Islet of Langerhans (tissue), 1 donor: ENCODE data around the gene PNKD.

Source experiments
- FAIRE-seq: peaks from one replicate; lab custom pipeline; 2011; peaks lifted over from hg19 to GRCh38; lab: Jason Lieb, UNC

Gene PNKD

DNA sequence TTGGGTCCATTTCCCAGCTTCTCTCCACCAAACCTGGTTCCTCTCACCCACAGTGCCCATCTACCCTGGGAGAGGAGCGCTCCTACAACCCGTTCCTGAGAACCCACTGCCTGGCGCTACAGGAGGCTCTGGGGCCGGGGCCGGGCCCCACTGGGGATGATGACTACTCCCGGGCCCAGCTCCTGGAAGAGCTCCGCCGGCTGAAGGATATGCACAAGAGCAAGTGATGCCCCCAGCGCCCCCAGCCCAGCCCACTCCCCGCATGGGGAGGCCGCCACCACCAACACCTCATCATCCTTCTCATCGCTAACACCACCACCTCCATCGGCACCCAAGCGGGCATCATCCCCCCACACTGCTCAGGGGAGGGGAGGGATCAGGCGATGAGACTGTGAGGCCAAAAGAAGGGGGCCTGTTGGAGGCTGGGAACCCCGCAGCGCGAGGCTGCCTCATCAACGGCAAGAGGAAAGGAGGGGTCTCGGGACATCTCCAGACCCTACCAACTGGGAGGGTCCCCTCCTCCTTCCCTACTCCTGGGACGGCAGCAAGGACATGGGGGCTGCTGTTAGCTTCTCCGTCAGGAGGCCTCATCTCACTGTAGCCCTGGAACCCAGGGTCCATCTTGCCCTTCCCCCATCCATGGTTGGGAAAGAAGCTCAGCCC, 74.6 kb downstream of the PNKD start:
- FAIRE-seq = no peak

DNA sequence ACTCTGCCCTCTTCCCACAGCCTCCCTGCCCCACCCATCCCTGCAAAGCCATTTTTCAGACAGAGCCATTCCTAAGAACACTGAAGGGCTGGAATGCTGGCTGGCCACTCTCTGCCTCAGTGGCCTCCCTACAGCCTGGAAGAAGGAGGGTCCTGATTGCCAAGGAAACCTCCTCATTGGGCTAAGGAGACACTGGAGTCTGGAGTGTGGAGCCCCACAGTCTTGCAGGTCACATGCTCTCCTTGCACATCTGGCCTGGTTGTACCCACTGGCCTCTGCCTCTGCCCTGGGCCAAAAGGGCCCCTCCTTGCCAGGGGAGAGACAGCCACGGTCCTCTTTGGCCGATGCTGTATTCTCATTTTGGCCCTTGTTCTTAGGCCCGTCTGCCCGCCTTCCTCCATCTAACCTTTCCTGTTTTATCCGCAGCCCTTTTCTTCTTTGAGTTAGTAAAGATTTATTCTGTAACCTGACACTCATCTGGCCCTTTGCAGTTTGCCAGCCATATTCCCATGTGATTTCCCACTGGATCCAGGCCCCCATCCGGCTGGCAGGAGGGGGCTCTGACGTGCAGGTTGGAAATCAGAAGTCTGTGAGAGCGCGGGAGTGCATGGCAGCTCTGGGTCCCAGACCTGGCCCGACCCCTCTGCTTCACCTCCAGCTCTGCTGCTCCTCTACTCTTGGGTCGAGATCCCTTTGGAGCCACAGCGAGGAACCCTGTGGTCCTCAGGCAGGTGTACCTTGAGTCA, 75.3 kb downstream of the PNKD start:
- no peak for FAIRE-seq

DNA sequence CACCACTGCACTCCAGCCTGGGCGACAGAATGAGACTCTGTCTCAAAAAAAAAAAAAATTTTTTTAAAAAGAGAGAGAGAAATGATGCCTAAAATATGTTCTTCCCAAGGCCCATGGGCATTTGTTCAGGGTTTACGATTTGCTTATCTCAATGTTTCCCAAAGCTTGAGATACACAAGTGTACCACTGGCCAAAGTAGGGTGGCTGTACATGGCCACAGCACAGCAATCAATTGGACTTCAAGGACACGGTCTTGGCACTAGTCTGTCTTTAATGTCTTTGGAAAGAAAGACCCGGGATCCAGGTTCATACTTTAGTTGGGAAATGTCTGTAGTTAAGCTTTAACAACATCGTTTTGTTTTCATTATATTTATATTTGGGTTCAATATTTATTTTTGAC, 76.9 kb downstream of the PNKD start:
- FAIRE-seq = no peak

DNA sequence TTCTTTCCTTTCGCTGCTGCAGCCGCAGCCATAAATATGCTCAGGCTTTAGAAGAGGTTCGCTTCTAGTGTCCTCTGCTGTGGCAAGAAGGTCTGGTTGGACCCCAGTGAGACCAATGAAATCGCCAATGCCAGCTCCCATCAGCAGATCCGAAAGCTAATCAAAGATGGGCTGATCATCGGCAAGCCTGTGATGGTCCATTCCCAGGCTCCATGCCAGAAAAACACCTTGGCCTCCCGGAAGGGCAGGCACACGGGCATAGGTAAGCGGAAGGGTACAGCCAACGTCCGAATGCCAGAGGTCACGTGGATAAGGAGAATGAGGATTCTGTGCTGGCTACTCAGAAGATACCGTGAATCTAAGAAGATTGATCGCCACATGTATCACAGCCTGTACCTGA, 83.7 kb downstream of the PNKD start:
- FAIRE-seq = no peak

DNA sequence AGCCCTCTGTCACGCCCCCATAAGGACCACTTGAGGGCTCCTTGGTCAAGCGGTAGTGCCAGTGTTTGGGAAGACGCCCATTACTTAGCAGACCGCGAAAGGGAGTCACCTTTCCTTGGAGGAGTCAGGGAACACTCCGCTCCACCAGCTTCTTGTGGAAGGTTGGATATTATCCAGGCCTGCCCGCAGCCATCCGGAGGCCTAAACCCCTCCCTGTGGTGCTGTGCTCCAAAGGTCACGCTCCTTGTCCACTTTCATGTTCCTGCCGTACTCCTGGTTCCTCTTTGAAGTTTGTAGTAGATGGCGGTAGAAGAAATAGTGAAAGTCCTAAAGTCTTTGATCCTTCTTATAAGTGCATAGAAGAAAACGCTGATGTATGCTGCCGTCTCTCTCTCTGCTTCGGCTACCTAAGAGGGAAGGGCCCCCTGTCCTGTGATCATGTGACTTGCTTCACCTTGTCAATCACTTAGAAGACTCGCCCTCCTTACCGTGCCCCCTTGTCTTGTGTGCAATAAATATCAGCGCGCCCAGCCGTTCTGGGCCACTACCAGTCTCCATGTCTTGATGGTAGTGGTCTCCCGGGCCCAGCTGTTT, 84.6 kb downstream of the PNKD start:
- FAIRE-seq = no peak

DNA sequence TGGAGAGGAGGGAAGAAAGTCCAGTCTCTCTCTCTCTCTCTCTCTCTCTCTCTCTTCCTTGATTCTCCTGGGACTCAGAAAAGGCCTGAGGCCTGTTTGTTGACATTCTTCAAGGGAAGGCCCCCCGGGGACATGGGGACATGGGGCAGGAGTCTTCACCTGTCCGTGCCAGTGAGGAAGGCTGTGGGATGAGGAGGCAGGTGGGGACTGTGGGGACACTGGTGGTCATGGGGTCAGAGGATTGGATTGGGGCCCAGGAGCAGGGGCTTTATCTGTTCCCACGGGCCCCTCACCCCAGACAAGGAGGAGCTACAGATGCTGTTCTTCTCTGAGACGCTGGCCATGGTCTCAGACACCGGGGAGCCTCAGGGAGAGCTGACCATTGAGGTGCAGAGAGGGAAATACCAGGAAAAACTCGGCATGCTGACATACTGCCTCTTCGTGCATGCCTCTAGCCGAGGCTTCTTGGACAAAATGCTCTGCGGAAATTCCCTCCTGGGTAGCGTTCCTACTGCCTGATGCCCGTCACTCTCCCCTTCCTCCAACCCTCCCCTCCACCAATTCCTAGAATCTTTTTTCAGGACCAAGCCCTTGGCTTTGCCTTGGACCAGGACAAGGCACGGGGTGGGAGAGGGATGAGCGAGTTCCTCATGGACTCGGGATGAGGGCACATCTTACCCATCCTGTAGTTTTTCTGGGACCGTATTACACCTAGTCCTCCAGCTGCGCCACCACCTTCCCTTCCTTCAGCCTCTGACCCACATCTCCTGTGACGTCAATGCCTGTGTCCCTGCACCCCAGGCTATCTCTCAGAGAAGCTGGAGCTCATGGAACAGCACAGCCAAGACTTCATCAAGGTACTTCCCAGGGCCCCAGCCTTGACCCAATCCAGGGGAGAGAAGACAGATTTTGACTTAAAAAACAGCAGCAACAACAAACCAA, 87.2 kb downstream of the PNKD start:
- no peak for FAIRE-seq

DNA sequence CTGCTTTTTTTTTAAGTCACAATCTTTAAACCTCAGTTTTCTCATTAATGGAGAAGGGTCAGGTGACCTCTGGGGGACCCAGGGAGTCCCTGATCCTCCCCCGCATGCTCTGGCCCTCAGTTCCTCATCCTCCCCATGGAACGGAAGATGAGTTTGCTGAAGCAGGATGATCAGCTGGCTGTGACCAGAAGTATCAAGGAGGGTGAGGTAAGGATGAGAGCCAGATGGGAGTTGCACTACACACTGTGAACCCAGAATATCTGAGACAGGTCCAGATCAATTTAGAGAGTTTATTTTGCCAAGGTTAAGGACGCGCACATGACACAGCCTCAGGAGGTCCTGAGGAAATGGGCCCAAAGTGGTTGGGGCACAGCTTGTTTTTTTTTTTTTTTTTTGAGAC, 90.1 kb downstream of the PNKD start:
- FAIRE-seq = no peak

DNA sequence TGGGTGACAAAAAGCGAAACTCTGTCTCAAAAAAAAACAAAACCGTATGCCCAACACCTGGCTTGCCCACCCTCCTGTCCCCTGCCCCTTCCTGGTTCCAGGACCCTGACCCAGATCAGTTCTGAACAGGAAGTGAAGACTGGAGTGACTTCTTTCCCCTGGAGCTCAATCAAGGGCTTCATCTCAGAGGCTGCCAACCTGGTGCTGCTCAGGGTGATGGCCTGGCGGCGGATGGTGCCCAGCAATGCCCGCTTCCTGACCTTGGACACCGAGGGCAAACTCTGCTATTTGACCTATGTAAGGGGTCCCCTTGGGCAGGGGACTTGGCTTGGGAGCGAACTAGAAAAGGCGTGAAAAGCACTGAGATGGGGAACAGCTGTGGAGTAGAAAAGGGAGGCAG, 92.3 kb downstream of the PNKD start:
- no peak for FAIRE-seq

DNA sequence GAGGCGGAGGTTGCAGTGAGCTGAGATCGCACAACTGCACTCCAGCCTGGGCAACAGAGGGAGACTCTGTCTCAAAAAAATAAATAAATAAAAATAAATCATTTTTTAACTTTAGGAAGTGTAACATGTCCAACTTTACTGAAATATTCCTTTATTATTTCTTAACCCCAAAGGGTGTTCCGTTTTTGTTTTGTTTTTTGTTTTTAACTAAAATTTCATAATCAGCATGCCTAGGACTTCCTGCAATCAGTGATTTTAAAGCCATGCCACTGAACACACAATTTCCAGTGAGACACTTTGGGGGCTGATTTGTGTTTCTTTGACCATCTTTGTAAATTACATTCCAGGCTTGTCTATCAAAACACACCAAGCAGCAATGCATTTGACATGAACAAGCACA, 93.4 kb downstream of the PNKD start:
- no peak for FAIRE-seq

DNA sequence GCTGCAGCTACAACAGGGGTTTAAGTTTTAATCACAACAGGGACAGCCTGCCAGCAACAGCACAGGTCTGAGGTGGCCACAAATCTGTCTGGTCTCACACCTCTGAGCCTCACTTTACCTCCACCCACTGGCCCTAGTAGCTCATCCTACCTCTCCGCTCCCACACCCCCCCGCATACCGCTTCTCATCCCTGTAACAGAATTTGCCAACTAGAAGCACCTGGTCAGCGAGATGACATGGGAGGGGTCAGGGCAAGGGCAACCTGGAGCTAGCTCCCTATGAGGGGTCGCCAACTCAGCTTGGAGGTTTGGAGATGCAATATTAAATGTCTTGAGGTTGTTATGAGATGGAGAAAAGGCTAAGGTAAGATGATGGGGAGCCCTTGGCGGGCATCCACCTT, 93.9 kb downstream of the PNKD start:
- no peak for FAIRE-seq

DNA sequence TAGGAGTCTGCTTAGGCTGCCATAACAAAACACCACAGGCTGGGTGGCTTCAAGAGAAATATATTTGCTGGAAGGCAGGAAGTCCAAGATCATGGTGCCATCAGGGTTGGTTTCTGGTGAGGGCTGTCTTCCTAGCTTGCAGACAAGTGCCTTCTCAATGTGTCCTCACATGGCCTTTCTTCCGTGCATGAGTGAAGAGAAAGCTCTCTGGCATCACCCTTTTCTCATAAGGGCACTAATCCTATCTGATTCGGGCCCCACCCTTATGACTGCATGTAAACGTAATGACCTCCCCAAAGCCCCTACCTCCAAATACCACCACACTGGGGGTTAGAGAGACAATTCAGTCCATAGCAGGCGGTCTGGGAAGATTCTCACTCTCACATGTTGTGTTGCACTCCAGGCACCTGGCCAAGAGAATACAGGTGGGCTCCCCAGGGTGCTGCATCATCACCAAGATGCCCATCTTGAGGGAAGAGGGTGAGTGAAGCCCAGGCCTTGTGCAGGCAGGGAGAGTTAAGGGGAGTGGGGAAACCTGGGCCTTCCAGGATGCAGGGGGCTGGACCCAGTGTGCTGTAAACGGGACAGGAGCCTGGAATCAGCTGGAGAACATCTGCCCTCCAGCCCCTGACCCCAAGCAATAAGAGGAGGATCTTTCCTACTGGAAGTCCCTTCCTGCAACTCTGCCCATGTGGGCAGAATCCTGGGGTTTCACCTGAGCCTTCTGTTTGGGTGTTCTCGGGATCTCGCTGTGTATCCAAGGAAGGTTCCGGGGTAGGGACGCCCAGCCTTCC, 96.5 kb downstream of the PNKD start:
- FAIRE-seq = no peak

DNA sequence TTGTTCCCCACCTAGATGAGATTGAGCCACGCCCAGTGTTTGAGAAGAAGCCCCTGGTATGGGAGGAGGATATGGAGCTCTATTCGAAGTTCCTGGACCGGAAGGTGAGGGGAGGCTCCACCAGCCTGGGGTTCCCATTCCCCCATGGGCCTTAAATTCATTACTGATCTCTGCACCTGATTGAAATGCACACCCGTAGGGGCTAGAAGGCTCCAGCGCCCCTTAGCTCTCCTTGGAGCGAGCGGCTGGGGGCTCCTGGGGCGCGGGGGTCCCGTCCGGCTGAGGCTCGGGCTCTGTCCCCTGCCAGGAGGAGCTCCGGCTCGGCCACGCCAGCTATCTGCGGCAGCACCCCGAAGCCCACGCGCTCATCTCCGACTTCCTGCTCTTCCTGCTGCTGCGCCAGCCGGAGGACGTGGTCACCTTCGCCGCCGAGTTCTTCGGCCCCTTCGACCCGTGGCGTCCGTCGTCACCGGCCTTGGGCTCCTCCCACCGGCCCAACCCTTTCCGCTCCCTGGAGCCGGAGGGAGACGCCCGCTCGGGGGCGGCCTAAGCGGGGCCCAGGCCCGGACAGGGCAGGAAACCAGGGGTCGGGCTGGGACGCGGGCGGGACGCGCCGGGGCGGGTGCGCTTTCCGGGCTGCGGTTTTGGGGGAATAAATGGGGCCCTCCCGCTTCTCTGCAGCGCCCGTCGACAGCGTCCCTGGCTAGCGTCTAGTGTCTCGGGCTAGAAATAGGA, 97.3 kb downstream of the PNKD start:
- FAIRE-seq = no peak

DNA sequence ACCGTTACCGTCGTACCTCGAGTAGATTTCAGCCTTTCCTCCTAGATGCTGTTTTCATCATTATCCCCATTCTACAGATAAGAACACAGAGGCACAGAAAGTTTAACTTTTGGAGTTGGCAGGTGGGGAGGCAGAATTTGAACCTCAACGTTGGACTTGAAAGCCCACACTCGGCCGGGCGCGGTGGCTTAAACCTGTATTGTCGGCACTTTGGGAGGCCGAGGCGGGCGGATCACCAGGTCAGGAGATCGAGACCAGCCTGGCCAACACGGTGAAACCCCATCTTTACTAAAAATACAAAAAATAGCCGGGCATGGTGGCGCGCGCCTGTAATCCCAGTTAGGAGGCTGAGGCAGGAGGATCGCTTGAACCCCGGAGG, 97.8 kb downstream of the PNKD start:
- no peak for FAIRE-seq

DNA sequence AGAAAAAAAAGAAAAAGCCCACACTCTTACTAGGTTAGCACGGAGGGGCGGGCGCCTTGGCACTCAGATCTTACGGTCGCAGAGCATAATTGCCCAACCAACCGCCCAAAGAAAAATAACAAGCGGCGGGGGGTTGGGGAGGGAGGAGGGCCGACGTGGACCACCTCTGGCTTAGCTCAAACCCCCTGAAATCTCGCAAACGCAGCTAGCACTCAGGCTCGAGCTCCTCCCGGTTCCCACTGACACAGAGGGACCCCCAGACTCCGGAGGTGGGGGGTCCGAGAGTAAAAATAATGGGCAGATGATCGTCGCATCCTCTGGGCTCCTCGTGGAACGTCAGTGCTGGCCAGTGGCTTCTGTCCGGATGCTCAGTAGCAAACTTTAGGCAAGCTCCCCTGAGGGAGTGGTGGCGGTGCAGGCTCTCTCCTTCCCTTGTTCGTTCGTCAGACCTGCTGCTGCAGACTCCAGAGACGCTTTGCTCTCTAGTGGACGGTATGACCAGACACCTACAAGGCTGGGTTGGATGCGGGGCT, 98.4 kb downstream of the PNKD start:
- no peak for FAIRE-seq

DNA sequence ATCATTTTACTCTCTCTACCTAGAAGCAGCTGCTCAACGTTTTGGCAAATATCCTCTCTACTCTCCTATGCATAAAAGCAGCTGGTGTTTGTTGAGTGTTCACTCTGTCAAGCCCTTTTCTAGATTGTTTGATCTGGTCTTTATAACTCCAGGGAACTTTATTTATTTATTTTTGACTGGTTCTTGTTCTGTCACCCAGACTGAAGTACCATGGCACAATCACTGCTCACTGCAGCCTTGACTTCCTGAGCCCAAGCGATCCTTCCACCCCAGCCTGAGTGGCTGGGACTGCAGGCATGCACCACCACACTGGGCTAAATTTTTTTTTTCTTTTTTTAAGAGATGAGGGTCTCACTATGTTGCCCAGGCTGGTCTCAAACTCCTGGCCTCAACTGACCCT, 99.0 kb downstream of the PNKD start:
- no peak for FAIRE-seq

DNA sequence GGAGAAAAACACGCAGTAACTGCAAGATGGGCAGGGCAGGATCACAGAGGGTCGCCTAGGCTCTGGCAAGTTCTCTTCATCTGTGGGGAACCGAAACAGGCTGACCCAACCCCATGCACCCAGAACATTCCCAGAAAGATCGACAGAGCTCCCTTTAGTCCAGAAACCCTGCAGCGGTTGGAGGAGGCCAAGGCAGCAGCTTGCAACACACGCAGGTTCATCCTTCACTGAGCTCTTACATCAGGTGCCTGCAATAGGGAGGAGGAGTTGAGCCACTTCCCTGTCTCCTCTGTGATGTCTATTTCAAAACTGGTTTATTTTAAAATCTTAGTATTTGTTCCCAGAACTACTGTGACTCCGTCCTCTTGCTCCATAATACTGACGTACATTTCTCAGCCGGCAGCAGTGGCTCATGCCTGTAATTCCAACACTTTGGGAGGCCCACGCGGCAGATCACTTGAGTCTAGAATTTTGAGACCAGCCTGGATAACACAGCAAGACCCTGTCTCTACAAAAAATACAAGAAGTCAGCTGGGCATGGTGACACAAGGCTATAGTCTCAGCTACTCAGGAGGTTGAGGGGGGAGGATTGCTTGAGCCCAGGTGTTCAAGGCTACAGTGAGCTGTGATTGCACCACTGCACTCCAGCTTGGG, 100.2 kb downstream of the PNKD start:
- no peak for FAIRE-seq

DNA sequence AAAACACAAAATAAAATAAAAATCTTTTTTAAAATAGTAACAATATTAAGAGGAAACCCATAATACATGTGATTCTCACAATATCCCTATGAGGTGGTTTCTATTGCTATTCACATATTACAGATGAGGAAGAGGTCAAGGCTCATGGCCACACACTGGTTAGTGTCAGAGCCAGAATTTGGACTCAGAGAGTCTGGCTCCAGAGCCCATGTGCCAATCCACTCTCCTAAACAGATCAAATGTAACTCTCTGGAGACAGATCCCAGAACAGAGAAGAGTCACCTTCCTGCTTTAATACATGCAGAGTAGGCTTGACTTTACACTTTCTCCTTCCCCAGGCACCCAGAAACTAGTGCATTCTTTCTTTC, 101.6 kb downstream of the PNKD start:
- FAIRE-seq = no peak

DNA sequence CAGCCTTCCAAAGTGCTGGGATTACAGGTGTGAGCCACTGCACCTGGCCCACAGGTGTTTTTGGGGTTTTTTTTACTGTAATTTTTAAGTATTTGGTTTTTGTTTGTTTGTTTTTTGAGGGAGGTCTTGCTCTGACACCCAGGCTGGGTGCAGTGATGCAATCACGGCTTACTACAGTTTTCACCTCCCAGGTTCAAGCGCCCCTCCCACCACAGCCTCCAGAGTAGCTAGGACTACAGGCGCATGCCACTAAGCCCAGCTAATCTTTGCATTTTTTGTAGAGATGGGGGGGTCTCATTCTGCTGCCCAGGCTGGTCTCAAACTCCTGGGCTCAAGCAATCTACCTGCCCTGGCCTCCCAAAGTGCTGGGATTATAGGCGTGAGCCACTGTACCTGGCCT, 104.5 kb downstream of the PNKD start:
- FAIRE-seq = no peak

DNA sequence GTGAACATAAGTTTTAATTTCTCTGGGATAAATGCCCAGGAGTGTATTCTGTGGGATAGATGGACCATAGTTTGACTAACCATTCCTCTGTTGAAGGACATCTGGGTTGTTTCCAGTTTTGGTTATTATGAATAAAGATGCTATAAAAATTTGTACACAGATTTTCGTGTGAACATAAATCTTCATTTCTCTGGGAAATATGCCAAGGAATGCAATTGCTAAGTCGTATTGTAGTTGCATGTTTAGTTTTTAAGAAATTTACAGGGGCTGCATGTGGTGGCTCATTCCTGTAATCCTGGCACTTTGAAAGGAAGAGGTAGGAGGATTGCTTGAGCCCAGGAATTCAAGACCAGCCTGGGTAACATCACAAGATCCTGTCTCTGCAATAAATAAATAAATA, 104.9 kb downstream of the PNKD start:
- no peak for FAIRE-seq

DNA sequence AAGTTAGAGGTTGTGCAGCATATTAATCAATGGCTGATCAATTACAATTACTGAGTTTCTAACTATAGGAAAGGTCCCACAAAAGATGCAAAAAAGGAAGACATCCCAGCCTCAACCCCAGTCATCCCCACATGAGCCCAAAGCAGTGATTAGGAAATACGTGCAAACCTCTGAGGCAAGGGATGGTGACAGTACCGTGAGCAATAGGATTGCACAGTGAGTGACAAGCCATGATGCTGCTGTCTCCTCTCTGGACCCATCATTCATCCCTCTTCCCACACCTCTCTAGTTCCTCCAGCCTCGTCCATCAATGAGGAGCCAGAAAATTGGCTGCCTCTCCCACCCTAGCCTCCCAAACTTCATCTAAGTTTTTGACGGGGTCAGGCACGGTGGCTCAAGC, 107.7 kb downstream of the PNKD start:
- no peak for FAIRE-seq
